HG03378 (cell line): ENCODE measurements around the gene IL2RG.
A peak's percentile ranks its signal among the peaks of the same experiment; 100 is the strongest.

Experiments
- ATAC-seq: cut with Tn5 transposase; IDR thresholded peaks from one replicate; pipeline ENCODE4 v1.9.1; 2021; ENCODE audit warnings: mild to moderate bottlenecking, moderate library complexity; ENCODE audit not compliant: unreplicated experiment

The IL2RG gene

DNA sequence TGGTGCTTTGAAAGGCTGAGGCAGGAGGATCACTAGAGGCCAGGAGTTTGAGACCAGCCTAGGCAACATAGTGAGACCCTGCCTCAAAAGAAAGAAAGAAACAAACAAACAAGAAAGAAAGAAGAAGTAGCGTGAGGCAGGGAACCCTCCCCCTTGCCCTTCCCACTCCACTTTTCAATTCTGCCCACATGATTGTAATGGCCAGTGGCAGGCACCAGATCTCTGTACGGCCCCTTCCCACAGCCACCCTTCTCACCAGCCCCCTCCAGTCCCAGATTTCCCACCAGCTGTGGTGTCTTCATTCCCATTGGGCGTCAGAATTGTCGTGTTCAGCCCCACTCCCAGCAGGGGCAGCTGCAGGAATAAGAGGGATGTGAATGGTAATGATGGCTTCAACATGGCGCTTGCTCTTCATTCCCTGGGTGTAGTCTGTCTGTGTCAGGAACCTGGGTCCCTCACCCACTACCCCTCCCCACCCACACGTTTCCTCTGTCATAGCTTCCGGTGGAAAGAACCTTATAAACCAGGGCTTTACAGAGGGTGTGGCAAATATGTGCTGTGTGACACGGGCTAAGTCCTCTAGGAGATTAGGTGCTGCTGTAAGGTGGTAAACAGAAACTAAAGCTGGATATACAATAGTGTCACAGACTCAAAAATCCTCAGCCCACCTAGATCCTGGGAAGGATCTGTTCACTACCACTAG is at the start of gene IL2RG:
Gene IL2RG, minus strand, starts transcription at position 437 of the 703 bp plus-strand sequence. Its CDS starts 38 bp downstream, at position 399.
- peak; percentile 92 for ATAC-seq

DNA sequence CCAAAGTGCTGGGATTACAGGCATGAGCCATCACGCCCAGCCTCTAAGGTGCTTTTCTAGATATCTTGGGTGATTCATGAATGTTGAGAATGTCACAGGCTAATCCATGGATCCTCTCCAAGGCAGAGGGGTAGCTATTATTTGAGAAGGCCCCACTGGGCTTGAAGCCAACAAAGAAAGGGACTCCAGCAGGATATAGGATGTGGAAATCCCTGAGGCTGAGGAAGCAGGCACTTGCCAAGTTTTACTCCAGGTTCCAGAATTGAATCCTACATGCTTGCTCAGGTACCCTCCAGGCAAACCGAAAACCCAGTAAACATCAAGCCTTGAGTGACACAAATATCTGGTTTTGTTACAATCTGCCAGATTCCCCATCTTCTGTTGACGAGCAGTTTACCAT is 49.1 kb upstream of the IL2RG start:
- no peak for ATAC-seq

DNA sequence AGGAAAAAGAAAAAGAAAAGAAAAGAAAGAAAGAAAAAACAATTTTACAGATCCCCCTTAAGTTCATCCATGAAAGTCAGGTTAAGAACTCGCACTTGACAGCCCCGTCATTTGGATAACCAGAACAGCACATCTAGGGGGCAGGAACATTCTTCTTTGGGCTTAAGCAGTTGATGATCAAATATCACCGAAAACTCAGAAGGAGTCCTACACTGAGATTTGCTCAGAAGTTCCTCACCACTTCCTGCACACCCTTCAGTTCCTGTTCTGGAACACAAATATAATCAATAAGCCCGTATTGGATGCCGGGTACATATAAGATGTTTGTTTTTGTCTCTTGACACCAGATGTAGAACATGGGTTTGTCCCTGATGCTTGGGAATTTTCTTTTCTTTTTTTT is 48.0 kb upstream of the IL2RG start:
- ATAC-seq: no peak

DNA sequence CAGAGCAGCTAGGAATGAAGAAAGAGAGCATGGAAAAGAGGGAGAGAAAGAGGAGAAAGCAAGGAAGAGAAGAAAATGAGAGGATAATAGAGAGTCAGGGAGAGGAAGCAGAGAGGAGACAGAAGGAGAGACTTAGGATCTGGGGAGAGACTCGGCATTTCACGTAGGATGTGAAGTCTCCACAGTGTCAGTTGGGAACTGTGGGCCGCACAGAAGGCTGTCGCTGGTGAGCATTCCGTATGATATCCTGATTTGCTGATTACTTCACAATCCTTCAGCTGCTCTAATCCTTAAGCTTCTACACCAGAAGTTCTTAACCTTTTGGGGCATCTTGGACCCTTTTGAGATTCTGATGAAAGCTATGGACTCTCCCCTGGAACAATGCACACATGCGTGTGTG is 47.2 kb upstream of the IL2RG start:
- no peak for ATAC-seq

DNA sequence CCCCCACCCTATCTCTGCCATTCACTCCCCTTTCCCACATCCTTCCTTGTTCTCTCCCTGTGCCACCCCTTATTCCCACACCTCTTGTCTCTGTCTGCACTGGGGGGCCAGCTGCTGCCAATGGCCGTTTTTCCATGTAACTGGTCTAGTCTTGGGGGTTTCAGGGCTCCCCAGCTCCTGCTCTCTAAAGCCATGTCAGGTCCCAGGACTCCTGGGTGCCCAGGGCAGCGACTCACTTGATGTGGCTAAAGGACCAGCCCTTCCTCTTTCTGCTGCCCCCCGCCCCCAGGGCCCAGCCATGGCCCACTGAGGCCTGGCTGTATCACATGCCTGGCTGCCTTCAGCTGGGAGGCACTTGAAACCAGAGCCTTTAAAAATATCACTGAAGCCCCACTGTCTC is 43.3 kb upstream of the IL2RG start:
- no peak for ATAC-seq

DNA sequence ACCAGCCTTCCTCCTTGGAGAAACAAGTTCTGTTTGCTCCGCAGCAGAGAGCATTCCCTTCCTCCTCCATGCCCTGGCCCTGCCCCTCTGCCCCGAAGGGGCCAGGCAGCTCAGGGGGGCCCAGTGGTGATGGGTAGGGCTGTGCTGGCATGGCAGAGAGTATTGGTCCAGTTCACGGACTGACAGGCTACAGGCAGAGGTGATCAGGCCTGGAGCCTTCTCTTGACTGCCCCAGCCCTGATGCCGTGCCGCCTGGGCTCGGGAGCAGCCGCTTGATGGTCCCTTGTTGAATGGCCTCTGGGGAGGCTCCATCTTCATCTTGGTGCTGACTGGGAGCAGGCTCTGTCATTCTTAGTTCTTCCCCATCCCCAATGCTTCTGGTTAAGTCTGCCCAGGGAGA is 42.8 kb upstream of the IL2RG start:
- no peak for ATAC-seq

DNA sequence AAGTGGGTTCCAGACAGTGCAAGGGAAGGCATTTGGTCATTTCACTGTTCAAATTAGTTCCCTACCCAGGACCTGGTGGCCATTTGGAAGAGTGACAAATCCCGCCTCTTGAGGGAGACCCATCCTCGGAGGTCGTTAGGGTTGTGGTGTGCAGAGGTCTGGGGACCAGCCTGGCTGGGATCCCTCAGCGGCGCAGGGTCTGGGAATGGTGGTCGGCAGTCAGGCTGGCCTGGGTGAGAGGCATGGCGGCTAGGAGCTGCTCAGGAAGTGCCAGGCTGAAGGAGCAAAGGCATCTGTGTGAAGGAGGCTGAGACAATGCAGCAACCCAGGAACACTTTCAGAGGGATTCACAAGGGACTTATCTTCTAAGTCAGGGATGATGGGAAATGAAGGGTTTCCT is 40.0 kb upstream of the IL2RG start:
- ATAC-seq: no peak

DNA sequence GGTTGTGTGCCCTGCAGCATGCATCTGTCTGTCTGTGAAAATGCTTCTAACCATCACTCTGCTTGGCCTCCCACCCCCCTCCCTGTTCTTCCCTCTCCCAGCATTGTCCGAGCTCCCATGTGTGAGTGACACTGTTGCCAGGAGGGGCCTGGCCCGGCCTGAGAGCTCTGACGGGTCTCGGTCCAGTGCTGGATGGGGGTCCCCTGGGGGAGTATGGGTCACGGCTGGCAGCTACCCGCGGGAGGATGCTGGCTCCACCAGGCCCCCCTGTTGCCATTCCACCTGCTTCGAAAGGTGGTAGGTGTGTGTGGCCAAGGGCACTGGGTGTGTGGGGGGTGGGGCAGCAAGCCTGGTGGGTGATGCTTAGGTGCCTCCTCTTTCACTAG is 36.9 kb upstream of the IL2RG start:
- ATAC-seq: no peak

DNA sequence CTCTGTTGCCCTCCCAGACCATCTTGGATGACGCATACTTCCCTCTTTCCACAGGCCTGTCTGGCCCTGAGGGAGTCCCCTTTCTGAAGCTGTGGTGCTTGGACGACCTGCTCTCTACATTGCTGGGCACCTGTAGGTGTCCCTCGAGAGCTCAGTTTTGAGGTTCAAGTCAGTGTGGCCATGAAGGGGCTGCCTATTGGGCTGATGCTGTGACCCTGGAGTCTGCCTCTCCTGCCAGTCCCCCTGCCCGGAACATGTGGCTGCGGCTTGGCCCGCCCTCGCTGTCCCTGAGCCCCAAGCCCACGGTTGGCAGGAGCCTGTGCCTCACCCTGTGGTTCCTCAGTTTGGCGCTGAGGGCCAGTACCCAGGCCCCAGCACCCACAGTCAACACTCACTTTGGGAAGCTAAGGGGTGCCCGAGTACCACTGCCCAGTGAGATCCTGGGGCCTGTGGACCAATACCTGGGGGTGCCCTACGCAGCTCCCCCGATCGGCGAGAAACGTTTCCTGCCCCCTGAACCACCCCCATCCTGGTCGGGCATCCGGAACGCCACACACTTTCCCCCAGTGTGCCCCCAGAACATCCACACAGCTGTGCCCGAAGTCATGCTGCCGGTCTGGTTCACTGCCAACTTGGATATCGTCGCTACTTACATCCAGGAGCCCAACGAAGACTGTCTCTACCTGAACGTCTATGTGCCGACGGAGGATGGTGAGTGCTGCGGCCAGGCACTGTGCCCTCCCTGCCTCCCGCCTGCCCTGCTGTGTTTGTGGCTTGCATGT is 36.3 kb upstream of the IL2RG start:
- ATAC-seq: no peak

DNA sequence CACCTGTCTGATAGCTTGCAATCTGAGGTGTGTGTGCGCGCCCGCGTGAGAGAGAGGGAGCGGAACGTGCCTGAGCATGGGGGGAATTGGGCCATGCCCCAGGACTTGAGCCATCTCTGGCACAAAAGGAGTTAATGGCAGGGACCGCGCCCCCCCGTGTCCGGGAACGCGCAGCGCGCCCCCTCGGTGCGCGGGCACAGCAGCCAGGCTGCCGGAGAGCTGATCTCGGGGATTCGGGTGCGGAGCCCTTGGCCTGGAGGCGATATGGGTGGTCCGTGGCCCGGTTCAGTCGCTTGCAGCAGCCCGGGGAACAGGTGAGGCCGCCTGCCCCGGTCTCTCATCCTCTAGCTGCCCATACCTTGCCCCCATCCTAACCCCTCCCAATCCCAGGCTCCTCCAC is 33.3 kb upstream of the IL2RG start, which contains the start of gene NLGN3:
Gene NLGN3, plus strand, starts transcription at position 191 of the 400 bp plus-strand sequence. CDS start 2,909 bp downstream, outside the sequence.
- ATAC-seq: no peak

DNA sequence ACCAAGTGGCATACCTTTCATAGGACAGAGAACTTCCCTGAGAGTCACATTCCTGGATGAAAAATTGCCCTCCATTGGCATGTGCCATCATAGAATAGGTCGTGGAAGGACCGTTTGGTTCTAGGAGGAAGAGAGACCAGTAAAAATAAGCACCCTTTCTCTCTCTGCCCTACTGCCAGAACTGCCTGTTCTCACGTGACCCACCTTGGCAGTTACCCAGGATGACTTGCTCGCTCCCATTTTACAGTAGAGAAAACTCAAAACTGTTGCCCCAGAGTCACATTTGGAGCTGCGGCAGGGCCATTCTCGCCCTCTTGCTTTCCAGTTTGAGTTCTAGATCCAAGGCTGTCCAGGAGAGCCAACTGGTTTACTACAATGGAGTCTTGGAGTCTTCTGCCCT is 32.1 kb upstream of the IL2RG start:
- no peak for ATAC-seq

DNA sequence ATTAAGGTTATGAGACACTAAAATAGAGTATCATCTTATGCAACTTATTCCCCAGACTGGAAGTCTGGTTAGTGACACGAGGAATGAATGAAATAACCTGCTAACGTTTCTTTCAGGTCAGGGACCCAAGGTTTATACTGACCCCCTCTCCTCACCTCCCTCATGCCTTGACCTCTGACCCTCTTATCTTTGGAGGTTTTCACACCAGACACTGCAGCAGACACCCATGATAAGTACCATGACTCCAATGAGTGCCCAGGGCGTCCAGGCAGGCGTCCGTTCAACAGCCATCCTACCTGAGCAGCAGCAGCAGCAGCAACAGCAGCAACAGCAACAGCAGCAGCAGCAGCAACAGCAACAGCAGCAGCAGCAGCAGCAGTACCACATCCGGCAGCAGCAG is 29.1 kb upstream of the IL2RG start:
- no peak for ATAC-seq

DNA sequence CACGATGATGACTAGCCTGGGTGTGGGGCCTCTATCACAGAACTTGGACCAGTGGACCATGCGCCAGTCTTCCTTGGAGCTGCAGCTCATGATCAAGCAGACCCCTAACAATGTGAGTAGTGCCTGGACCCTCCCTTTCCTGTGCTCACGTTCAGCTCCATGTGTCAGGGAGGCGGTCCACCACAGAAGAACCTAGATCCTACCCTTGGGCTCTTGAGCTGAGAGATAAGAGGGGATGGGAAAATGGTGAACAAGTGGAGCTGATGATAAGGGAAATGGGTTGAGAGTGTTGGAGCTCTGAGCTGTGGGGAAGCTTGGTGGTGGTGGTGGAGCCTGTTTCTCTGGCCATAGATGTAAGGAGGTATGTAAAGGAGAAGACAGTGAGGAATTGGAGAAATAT is 20.1 kb upstream of the IL2RG start:
- ATAC-seq: no peak

DNA sequence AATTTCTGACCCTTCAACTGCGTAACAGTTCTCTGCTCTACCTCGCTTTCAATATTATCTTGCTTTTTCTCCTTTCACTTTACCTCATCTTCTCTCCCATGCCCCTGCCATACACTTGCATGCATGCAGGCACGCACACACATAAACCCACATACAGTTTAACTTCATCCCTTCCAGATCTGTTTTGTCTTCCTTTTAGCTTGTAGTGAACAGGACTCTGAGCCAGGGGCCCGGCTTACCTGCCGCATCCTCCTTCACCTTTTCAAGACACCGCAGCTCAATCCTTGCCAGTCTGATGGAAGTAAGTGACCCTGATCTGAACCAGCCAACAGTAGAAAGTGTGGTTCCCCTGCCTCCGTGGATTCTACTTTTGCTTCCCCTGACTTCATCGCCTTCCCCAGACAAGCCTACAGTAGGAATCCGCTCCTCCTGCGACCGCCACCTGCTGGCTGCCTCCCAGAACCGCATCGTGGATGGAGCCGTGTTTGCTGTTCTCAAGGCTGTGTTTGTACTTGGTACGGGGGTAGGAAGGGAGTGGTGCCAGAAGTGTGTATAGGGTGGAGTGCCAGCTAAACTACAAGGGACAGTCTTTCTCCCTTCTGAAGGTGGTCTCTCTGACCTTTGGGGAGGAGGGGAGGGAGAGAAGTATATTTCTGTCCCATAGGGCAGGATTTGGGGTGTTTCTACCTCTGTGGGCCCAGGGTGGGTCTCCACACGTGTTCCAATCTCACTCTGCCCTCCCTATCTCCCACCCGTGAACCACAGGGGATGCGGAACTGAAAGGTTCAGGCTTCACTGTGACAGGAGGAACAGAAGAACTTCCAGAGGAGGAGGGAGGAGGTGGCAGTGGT is 17.8 kb upstream of the IL2RG start:
- no peak for ATAC-seq

DNA sequence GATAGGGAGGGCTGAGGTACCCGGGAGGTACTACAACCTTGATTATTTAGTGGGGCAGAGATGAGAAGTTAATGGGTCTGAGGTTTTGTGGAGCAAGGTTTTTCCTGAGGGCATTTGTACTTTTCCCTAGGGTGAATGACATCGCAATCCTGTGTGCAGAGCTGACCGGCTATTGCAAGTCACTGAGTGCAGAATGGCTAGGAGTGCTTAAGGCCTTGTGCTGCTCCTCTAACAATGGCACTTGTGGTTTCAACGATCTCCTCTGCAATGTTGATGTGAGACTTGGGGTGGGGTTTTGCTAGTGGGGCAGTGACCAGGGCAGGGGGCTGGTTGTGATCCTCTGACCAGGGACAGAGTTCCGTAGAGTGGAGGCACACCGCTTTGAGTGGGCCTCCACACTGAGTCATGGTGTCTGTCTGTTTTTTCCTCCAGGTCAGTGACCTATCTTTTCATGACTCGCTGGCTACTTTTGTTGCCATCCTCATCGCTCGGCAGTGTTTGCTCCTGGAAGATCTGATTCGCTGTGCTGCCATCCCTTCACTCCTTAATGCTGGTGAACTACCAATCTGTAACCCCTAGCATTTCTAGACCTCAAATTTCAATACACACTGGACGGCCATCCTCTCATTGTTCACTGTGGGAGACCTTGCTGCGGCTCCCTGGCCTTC is 16.9 kb upstream of the IL2RG start:
- ATAC-seq: no peak

DNA sequence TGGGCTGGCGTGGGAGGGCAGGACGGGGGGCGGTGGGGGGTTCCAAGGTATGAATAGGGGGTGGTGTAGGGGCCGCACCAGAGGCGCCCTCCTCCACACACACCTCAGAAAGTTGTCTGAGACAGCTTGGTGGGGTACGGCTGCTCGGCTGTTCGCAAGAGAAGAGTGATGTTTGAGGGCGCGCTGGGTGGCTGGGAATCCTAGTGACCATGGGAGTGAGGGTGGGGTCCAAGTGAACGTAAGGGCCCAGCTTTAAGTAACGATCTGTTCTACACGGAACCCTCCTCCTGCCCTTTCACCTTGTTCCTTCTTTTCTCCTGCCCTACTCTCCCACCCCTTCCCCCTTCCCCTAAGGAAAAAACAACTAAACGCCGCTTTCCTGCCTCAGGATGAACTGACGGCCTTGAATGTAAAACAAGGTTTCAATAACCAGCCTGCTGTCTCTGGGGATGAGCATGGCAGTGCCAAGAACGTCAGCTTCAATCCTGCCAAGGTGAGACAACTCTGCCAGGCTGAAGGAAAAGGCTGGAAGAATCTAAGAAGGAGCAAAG is 7.7 kb upstream of the IL2RG start:
- no peak for ATAC-seq

DNA sequence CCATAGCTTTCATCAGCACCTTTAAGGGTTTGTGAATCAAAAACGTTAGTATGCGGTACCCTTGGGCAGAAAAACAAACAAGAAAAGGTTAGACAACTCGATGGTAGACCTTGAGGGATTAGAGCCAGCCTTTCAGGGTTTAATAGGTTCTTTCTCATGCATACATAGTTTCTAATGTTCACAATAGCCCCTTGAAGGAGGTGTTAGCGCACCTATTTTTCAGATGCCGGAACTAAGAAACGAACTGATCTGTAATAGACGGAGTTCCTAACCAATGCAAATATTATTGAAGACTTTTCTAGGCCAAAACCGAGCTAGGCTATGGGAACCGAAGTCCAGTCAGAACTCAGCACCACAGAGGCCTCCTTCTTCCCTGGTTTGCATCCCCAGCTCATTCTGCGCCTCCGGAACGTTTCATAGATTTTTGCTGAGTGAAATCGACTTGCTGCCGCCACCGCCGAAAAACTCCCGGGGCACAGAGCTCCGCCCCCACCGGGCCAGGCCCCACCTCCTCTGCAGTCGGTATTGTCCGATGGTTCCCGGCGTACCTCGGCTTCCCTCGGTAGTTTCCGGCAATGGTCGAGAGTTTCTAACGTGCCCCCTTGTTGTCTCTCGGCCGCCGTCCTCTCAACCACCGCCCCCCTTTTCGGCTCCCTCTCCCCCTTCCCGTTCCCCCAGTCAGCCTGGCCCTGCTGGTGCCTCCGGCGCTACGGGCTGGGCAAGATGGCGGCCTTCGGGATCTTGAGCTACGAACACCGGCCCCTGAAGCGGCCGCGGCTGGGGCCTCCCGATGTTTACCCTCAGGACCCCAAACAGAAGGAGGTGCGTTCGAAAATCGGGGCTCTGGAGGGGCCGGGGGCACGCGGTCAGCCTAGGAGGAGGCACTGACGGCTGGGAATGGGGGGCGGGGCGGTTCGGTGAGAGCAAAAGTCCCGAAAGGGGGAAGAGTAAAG is 6.9 kb upstream of the IL2RG start, which contains the start of gene MED12:
Gene MED12, plus strand, starts transcription at position 565 of the 953 bp plus-strand sequence. Its CDS starts 159 bp downstream, at position 724.
- peak; percentile 74 for ATAC-seq

DNA sequence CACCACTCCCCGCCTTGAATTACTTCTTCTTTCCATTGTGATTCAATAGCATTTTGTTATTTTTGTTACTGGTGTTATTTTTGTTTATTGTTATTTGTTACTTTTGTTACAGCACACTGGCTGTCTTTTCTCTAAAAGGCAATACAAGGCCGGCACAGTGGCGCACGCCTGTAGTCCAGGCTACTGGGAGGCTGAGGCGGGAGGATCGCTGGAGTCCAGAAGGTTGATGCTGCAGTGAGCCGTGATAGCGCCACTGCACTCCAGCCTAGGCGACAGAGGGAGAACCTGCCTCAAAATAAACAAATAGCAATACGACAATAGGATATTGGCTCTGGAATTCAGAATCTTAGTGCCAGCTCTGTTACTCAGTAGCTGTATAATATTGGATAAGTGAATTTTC is 6.0 kb upstream of the IL2RG start:
- no peak for ATAC-seq

DNA sequence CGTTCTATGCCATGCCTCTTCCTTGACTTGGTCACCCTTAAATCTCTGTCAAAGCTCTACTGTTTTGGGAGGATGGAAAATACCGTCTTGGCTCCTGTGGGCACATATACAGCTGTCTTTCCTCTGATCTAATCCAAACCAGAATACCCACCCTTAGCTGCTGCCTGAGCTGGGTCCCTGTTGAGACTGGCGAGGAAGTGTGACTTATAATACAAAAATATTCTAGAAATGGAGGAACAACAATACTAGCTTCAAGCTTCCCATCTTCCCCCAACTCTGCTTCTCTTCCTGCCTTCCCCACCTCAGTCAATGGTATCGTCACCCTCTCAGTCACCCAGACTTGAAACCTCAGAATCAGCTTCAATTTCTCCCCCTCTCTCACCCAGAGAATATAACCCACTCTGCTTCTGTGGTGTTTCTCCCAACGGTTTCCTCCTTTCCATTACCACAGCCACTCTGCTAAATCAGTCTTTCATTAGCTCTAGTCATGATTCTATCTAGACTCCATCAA is 599 bp upstream of the IL2RG start:
- ATAC-seq: peak; percentile 14
